Calu3 (cell line): Measurements from ENCODE around the gene FRMD4B. TPM values are rescaled to one million over a fixed set of nuclear protein-coding genes. Genes with fewer than 3 reads are reported as not detected.

ENCODE experiments used
- BruUV-seq: library from RNA; stranded (reverse); fragments of 400-500 nt; replicated peaks from 2 replicates; lab custom pipeline; 2021; lab: Mats Ljungman, UMichigan
- CTCF ChIA-PET: fragments of 300-600 bp; sonication (Branson Sonifier 250); formaldehyde crosslinking; loops from one replicate; lab custom pipeline; 2022; ENCODE audit warnings: antibody characterized with exemption; lab: Charles Lee
- DNase-seq: peaks from one replicate; pipeline ENCODE4 v3.0.0; 2022
- H3K27ac Mint-ChIP-seq: one replicate; pipeline ENCODE4 v1.8.0; 2022; ENCODE audit warnings: mixed read lengths; ENCODE audit not compliant: unreplicated experiment
- H3K27me3 Mint-ChIP-seq: one replicate; pipeline ENCODE4 v1.8.0; 2022; ENCODE audit warnings: mixed read lengths; ENCODE audit not compliant: unreplicated experiment
- H3K36me3 Mint-ChIP-seq: one replicate; pipeline ENCODE4 v1.8.0; 2022; ENCODE audit warnings: mild to moderate bottlenecking, moderate library complexity, mixed read lengths; ENCODE audit not compliant: insufficient read depth, unreplicated experiment
- H3K4me1 Mint-ChIP-seq: one replicate; pipeline ENCODE4 v1.8.0; 2022; ENCODE audit warnings: mild to moderate bottlenecking, low read depth, mixed read lengths; ENCODE audit not compliant: unreplicated experiment
- H3K4me3 Mint-ChIP-seq: one replicate; pipeline ENCODE4 v1.8.0; 2022; ENCODE audit warnings: mild to moderate bottlenecking, low read depth, moderate library complexity, mixed read lengths; ENCODE audit not compliant: unreplicated experiment
- H3K9me3 Mint-ChIP-seq: one replicate; pipeline ENCODE4 v1.8.0; 2022; ENCODE audit warnings: low read depth, mixed read lengths; ENCODE audit not compliant: unreplicated experiment
- intact Hi-C: fragments of 100-400 bp; cut with micrococcal nuclease; formaldehyde crosslinking; loops from one replicate; pipeline ENCODE4 v1.10.0; 2022; ENCODE audit not compliant: unreplicated experiment
- total RNA-seq: library from RNA; stranded (reverse); gene quantifications from 2 replicates; pipeline ENCODE4 v1.2.3, GENCODE V29; 2022
- TF ChIP-seq, protein P1 (sequence below): fragments of 200-600 bp; IDR thresholded peaks from one replicate; pipeline ENCODE4 v1.8.0; 2022; ENCODE audit warnings: antibody characterized with exemption; ENCODE audit not compliant: unreplicated experiment

FRMD4B gene
- total RNA-seq, 1 experiment from 2014 or later: 16.7 TPM

DNA sequence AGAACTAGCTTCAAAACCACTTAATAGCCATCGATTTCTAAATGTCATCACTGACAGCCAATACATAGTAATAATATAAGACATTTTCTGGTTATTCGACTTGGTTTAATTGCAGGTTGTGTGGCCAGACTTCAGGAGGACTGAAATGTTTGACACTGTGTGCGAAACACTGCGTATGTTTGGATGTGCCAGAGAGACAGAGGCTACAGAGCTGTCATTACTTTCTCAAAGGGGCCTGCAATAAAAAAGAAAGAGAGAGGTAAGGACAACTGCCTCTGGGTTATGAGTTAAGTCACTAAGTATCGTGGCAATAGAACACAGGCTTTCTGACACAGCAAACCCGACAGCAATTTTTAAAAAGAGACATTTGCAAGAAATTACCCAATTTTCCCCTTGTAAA lies 264.4 kb downstream of the FRMD4B start:
- intact Hi-C loops: loop anchor here (1.0 to 5.0 kb wide), 3 partner anchors 185 to 551 kb away; no protein-coding TSS in a partner anchor

GRCh38 chr3:69120879-69121464 lies 264.9 kb downstream of the FRMD4B start:
- intact Hi-C loops: loop anchor here (1.0 to 5.0 kb wide), 3 partner anchors 185 to 551 kb away; no protein-coding TSS in a partner anchor
- H3K4me3 Mint-ChIP-seq: no peak overlapping the region
- CTCF ChIA-PET: interaction anchor here (1.0 to 1.2 kb wide), 2 partner anchors 36 to 304 kb away, joined by 3 to 4 read pairs; partner anchors contain the start of gene ARL6IP5
- H3K4me1 Mint-ChIP-seq: peaks cover 29% of the 10 kb centered on the region
- peaks cover 2% of the 10 kb centered on the region for H3K9me3 Mint-ChIP-seq
- peaks cover 5% of the 10 kb centered on the region for H3K36me3 Mint-ChIP-seq
- no peaks in the 10 kb centered on the region for H3K27me3 Mint-ChIP-seq
- TF ChIP-seq, protein P1, sequence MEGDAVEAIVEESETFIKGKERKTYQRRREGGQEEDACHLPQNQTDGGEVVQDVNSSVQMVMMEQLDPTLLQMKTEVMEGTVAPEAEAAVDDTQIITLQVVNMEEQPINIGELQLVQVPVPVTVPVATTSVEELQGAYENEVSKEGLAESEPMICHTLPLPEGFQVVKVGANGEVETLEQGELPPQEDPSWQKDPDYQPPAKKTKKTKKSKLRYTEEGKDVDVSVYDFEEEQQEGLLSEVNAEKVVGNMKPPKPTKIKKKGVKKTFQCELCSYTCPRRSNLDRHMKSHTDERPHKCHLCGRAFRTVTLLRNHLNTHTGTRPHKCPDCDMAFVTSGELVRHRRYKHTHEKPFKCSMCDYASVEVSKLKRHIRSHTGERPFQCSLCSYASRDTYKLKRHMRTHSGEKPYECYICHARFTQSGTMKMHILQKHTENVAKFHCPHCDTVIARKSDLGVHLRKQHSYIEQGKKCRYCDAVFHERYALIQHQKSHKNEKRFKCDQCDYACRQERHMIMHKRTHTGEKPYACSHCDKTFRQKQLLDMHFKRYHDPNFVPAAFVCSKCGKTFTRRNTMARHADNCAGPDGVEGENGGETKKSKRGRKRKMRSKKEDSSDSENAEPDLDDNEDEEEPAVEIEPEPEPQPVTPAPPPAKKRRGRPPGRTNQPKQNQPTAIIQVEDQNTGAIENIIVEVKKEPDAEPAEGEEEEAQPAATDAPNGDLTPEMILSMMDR: peak; percentile 60
- H3K27ac Mint-ChIP-seq: no peak overlapping the region
- BruUV-seq: no TSS peak
- DNase-seq: peak; percentile 85

More for the DNA sequence above, 264.4 kb downstream of the FRMD4B start:
- Mint-ChIP-seq H3K9me3 (peaks cover 2% of the 10 kb centered on the region), H3K4me3 (no peak overlapping the region), H3K27ac (no peak overlapping the region), H3K27me3 (no peaks in the 10 kb centered on the region), H3K36me3 (peaks cover 5% of the 10 kb centered on the region), H3K4me1 (peaks cover 27% of the 10 kb centered on the region)
- DNase-seq: no peak
- no TSS peak for BruUV-seq
- CTCF ChIA-PET: interaction anchor here (1.0 to 1.2 kb wide), 2 partner anchors 37 to 303 kb away, joined by 3 to 4 read pairs; partner anchors contain the start of gene ARL6IP5
- TF ChIP-seq, protein P1: no peak
